Activated T-cell treated with anti-CD3 and anti-CD28 coated beads for 4 hours (primary cell): ENCODE measurements around the gene KCNC4.

Experiments
- DNase-seq: peaks from one replicate; pipeline ENCODE4 v3.0.0-alpha.2; 2020

The KCNC4 gene

GRCh38 chr1:110209715-110210603 is at the start of gene KCNC4:
Gene KCNC4 (plus strand): TSS chr1:110210314. CDS start chr1:110211500, 1,186 bp downstream.
- DNase-seq: peak; percentile 82

DNA sequence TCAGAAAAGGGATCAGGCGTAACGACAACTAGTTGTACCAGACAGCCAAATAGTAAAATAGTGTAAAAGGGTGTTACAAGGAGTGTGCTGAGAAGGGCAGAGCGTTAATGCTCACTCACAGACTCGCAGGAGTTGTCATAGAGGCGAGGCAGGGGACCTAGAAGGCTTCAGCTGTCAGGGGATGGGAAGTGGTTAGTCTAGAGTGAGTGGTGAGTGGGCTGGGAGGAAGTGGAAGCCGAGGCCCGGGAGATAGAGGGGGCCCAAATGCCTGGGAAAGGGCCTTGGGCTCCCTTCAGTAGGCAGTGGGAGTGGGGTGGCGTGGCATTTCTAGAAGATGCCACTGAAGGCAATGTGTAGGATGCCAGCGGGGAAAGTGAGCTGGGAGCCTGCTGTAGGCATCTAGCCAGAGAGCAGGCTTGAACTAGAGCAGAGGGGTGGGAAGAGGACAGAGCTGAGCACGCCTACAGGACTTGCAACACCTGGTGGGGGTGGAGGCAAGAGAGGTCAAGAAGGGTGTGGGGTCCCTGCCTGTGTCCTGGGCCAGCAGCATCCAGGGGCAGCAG is 49.5 kb upstream of the KCNC4 start:
- no peak for DNase-seq

DNA sequence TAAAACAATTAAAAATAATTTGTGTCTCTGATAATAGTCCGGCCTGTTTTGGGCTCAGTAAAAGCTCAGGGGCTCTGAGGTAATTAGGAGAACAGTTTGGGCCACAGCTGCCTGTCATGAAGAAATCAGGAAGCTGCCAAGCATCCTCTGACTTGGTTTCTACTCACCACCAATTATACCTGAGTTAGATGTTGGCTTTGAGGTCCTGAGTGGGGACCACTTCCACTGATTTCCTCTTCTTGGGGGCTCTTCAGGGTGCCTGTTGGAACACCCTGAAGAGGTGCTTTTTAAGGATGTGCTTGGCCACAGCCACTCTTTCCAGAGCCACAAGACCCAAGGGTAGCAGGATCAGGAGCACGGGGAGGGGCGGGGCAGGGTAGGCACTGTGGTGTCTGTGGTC is 48.9 kb upstream of the KCNC4 start:
- no peak for DNase-seq

- DNase-seq: no peak
Observed at GRCh38 chr1:110161849-110162248, 48.3 kb upstream of the KCNC4 start.

DNA sequence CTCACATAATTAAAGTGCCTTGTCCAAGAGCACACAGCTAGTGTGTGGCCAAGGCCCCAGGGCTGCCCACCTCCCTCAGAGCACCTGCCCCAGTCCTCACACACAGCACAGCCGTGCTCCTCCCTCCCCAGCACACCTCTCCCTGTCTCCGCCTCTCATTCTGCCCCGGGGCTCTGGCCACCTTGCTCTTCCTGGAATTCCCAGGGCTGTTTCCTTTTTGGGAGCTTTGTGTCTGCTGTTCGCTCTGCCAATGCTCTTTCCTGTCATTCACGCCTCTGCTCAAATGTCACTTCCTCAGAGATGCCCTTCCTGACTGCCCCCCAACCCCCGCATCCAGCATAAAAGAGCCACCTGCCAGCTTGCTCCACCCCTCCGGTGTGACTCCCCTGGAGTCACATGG is 46.5 kb upstream of the KCNC4 start:
- no peak for DNase-seq

DNA sequence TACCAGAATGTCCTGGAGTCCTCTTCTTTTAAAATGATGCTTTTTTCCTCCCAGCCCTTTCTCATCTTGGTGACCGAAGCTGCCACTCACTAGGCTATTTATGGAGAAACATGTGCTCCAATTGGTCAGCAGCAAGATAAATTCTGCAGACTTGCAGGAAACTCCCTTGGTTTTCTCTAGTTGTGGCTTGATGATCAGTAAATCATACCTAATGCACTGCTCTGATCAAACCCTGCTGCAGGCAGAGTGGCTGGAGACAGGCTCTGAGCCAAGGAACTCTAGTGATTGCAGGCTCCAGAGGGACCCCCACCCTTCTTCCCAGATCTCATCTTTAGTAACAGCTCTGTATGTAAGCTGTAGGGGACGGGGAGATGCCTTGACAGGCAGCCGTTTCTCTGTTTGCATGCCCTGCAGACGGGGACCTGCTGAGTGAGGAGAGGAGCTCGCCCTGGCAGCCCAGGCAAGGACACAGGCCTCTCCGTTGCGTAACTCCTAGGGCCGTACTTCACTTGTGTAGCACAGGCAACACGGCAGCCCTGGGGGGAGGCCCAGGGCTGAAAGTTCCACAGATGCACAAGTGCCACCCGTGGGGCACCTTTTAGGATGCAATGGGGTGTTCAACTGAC is 45.3 kb upstream of the KCNC4 start:
- no peak for DNase-seq

GRCh38 chr1:110165761-110166231 is 44.3 kb upstream of the KCNC4 start:
- no peak for DNase-seq

DNA sequence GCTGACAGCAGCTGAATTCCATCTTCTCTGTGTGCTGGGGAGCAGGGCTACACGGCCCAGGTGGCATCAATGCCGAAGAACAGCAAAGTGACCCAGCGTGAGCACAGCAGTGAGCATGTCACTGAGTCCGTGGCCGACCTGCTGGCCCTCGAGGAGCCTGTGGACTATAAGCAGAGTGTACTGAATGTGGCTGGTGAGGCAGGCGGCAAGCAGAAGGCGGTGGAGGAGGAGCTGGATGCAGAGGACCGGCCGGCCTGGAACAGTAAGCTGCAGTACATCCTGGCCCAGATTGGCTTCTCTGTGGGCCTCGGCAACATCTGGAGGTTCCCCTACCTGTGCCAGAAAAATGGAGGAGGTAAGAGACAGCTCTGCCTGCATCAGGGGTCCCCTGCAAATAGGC is 43.3 kb upstream of the KCNC4 start:
- no peak for DNase-seq

GRCh38 chr1:110170766-110171733 is 39.1 kb upstream of the KCNC4 start:
- DNase-seq: no peak

DNA sequence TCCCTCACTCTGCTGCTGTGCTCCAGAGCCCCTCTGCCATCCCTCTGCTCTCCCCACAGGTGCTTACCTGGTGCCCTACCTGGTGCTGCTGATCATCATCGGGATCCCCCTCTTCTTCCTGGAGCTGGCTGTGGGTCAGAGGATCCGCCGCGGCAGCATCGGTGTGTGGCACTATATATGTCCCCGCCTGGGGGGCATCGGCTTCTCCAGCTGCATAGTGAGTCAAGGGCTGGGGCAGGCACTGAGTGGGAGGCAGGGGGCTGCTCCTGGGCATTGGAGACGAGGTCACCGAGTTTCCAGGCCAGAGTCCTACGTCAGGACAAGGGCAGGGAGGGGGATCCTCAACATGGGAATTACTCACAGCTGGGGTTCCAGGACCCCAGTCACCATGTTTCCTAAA is 38.1 kb upstream of the KCNC4 start:
- DNase-seq: no peak

DNA sequence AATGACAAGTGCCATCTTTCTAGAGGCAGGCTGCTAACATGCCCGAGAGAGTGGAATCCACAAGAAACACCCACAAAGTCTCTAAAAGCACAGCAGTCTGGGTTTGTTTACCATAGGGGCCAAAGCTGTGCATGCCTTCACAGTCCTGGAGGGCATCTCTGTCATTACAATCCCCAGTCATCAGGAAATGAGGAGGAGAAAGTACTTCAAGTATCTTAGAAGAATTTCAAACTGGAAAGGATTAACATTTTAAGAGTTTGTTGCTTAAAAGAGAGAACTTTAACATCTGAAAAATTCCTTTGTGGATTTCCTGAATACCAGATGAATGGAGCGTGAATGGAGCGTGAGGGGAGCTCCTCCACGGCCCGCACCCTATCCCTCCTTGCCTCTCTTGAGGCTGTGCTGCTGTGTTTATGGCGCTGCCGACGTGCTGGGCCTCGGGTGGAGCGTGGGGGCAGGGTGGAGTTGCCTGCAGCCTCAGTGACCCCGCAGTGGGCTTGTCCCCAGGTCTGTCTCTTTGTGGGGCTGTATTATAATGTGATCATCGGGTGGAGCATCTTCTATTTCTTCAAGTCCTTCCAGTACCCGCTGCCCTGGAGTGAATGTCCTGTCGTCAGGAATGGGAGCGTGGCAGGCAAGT is 36.5 kb upstream of the KCNC4 start:
- DNase-seq: no peak

GRCh38 chr1:110174961-110175360 is 35.2 kb upstream of the KCNC4 start:
- DNase-seq: no peak

- no peak for DNase-seq
Observed at GRCh38 chr1:110176299-110176956, 33.7 kb upstream of the KCNC4 start.

DNA sequence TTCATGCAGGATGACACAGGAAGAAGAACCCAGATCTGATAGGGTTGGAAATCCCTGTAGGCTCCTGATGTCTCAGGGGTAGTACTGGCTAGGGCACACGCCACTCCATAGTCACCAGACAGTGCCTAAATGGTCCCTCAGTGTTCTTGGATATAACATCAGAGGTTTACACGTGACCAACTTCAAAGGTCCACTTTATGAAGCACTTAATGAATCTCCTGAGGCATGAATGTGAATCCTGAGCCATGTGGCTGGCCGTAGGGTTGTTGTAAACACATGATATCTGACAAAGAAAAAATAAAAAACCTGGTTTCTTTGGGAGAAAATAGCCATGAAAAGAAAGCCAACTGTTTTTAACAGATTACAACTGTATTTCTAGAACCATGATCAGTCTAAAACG is 32.3 kb upstream of the KCNC4 start:
- no peak for DNase-seq

GRCh38 chr1:110183642-110184167 is 26.4 kb upstream of the KCNC4 start:
- DNase-seq: no peak

- no peak for DNase-seq
Observed at GRCh38 chr1:110184446-110184845, 25.7 kb upstream of the KCNC4 start.

- no peak for DNase-seq
Observed at GRCh38 chr1:110185181-110185580, 24.9 kb upstream of the KCNC4 start.

DNA sequence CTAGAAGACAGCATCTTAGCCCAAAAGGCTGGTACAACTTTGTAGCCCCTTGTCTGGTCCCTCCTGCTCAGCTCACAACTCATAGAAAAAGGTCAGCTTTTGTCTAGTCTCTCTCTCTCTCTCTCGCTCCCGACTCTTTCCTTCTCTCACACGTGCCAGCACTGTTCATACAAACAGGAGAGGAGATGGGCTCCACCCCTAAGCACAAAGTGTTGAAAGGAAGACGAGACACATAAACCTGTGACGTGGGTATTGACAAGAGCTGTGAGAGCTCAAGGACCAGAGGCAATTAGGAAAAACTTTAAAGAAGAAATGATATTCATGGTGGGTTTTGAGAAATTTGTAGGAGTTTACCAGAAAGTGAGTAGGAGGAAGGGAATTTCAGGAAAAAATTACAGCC is 23.6 kb upstream of the KCNC4 start:
- DNase-seq: no peak

GRCh38 chr1:110187139-110187890 is 22.8 kb upstream of the KCNC4 start:
- DNase-seq: no peak

DNA sequence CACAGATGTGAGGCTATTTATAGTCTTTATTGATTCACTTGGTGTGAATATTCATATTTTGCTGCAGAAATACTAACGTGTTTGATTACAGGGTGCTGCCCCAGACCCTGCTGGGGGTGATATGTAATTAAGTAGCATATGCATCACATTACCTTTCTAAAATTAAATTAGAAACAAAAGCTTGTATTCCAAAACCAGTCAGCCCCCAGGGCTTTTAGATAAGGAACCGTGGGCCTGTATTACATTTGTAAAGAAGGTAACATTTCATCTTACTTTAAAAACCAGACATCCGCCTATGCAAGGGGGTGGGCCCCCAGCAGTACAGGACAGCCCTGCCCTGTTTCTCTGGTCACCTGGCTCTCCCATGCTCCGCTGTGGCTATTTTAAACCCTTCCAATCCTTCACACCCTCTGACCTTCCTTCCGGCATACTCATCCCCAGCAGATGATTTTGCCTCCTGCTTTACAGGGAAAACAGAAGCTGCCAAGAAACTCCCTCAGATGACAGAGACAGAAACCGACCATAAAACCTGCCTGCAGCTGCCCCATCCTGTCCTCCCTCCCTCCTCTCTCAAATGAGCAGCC is 22.0 kb upstream of the KCNC4 start:
- no peak for DNase-seq
